ENCODE data around the gene ZNF438. TPM values are rescaled to one million over a fixed set of nuclear protein-coding genes. Genes with fewer than 3 reads are reported as not detected.

Gene ZNF438
- total and polyA plus RNA-seq, 3 experiments from 2014 or later: 2.9 to 4.2 (median 3.9) TPM

DNA sequence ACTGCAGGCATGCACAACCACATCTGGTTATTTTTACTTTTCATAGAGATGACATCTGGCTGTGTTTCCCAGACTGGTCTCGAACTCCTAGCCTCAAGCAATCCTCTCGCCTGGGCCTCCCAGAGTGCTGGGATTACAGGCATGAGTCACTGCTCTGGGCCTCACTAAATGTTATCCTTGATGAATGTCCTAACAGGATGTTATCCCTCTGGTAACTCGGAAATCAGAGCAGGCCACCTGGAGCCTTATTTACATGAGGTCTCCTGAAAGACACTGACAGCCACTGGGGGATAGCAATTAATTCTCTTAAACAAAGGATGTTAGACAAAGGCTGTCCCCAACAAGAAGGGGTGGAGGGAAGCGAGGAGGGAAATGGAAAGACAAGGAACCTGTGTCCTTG, 4.5 kb upstream of the ZNF438 start:
- Mint-ChIP-seq H3K4me1 (peaks cover 3 to 14% (median 14%) of the 10 kb centered on the region in 3 donors), H3K27me3 (no peaks in the 10 kb centered on the region), H3K27ac (no peak overlapping the region), H3K9me3 (no peaks in the 10 kb centered on the region), H3K4me3 (no peak overlapping the region), H3K36me3 (peaks cover 0 to 5% (median 2%) of the 10 kb centered on the region in 3 donors)
- Histone ChIP-seq H3K4me1 (ENCODE audit: insufficient read depth, low read length) (peaks cover 7% of the 10 kb centered on the region), H3K36me3 (ENCODE audit: insufficient read depth, low read length) (no peaks in the 10 kb centered on the region), H3K9me3 (ENCODE audit: low read length) (no peaks in the 10 kb centered on the region), H3K27ac (ENCODE audit: low read depth, low read length) (no peak overlapping the region), H3K4me3 (ENCODE audit: low read length) (no peak overlapping the region), H3K27me3 (ENCODE audit: insufficient read depth, low read length, poor library complexity, severe bottlenecking) (no peaks in the 10 kb centered on the region)
- no peak for DNase-seq
- ChIA-PET CTCF (no interaction called here), POLR2A (no interaction called here)

GRCh38 chr10:31035266-31035798, 3.7 kb upstream of the ZNF438 start:
- Mint-ChIP-seq H3K27ac (peak overlapping the region in 1 of 8 donors; percentile 7), H3K36me3 (peaks cover 0 to 5% (median 2%) of the 10 kb centered on the region in 3 donors), H3K27me3 (no peaks in the 10 kb centered on the region), H3K4me1 (peaks cover 8 to 21% (median 21%) of the 10 kb centered on the region in 3 donors), H3K9me3 (no peaks in the 10 kb centered on the region), H3K4me3 (peak overlapping the region in 1 of 7 donors; percentile 36)
- Histone ChIP-seq H3K36me3 (ENCODE audit: insufficient read depth, low read length) (no peaks in the 10 kb centered on the region), H3K4me3 (ENCODE audit: low read length) (no peak overlapping the region), H3K27me3 (ENCODE audit: insufficient read depth, low read length, poor library complexity, severe bottlenecking) (no peaks in the 10 kb centered on the region), H3K4me1 (ENCODE audit: insufficient read depth, low read length) (peaks cover 14% of the 10 kb centered on the region), H3K9me3 (ENCODE audit: low read length) (no peaks in the 10 kb centered on the region), H3K27ac (ENCODE audit: low read depth, low read length) (no peak overlapping the region)
- ChIA-PET POLR2A (no interaction called here), CTCF (no interaction called here)
- DNase-seq: no peak

DNA sequence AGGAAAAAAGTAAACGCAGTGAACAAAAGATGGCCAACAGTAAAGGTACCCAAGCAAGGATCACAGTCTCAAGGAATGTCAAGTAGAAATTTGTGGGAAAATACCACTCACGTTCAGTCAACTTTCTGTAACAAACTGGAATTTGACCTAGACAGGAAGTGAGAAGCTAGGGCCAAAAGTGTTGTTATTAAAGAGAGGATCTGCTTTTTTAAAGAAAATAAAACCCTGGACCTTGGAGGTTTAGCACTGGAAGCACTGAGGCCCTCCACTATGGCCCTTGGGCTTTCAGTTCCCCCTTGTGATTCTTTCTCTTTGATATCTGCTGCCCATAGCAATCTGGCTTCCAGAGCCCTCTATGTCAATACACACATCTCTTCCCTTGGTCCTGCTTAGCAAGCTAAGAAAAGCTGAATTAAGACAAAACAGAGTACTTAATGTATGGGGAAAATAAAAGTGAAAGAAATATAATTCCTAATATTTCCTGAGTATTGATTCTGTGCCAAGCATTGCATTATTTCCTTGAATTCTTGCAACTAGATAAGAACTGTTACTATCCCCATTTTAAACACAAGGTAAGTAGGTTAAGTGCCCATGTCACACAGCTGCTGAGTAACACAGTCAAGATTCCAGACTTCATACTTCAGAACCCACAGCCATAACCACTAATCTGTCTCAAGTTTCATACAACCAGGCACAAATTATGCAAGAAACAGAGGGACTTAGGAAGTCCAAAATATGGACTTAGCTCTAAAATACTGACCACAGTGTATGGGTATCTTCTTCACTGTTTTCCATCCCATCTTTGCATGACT, 2.6 kb upstream of the ZNF438 start:
- Histone ChIP-seq H3K9me3 (ENCODE audit: low read length) (no peaks in the 10 kb centered on the region), H3K4me3 (ENCODE audit: low read length) (no peak overlapping the region), H3K27ac (ENCODE audit: low read depth, low read length) (no peak overlapping the region), H3K36me3 (ENCODE audit: insufficient read depth, low read length) (no peaks in the 10 kb centered on the region), H3K27me3 (ENCODE audit: insufficient read depth, low read length, poor library complexity, severe bottlenecking) (no peaks in the 10 kb centered on the region), H3K4me1 (ENCODE audit: insufficient read depth, low read length) (peaks cover 14% of the 10 kb centered on the region)
- Mint-ChIP-seq H3K4me1 (peaks cover 12 to 24% (median 24%) of the 10 kb centered on the region in 3 donors), H3K27ac (peak overlapping the region in 1 of 8 donors; percentile 59), H3K36me3 (peaks cover 0 to 5% (median 2%) of the 10 kb centered on the region in 3 donors), H3K27me3 (no peaks in the 10 kb centered on the region), H3K9me3 (no peaks in the 10 kb centered on the region), H3K4me3 (peak overlapping the region in 1 of 7 donors; percentile 54)
- ChIA-PET POLR2A (no interaction called here), CTCF (no interaction called here)
- no peak for DNase-seq

- CTCF ChIA-PET: no interaction called here
- no peaks in the 10 kb centered on the region for H3K36me3 ChIP-seq (ENCODE audit: insufficient read depth, low read length)
- peak overlapping the region in 3 of 8 donors; percentile 43 to 99 (median 98) for H3K27ac Mint-ChIP-seq
- peaks cover 14% of the 10 kb centered on the region for H3K4me1 ChIP-seq (ENCODE audit: insufficient read depth, low read length)
- no peaks in the 10 kb centered on the region for H3K27me3 ChIP-seq (ENCODE audit: insufficient read depth, low read length, poor library complexity, severe bottlenecking)
- no peak overlapping the region for H3K4me3 ChIP-seq (ENCODE audit: low read length)
- peaks cover 12 to 26% (median 19%) of the 10 kb centered on the region in 3 donors for H3K4me1 Mint-ChIP-seq
- H3K27ac ChIP-seq (ENCODE audit: low read depth, low read length): no peak overlapping the region
- peak overlapping the region; percentile 83 to 95 (median 91) for H3K4me3 Mint-ChIP-seq
- no peak for DNase-seq
- H3K27me3 Mint-ChIP-seq: no peaks in the 10 kb centered on the region
- H3K36me3 Mint-ChIP-seq: peaks cover 0 to 5% (median 2%) of the 10 kb centered on the region in 3 donors
- POLR2A ChIA-PET: no interaction called here
- no peaks in the 10 kb centered on the region for H3K9me3 ChIP-seq (ENCODE audit: low read length)
- no peaks in the 10 kb centered on the region for H3K9me3 Mint-ChIP-seq
These were observed 1.5 kb upstream of the ZNF438 start for GRCh38 chr10:31033147-31033546.

- H3K27ac Mint-ChIP-seq: peak overlapping the region; percentile 94 to 99 (median 98)
- Histone ChIP-seq H3K9me3 (ENCODE audit: low read length) (no peaks in the 10 kb centered on the region), H3K36me3 (ENCODE audit: insufficient read depth, low read length) (no peaks in the 10 kb centered on the region), H3K4me1 (ENCODE audit: insufficient read depth, low read length) (peaks cover 14% of the 10 kb centered on the region), H3K27me3 (ENCODE audit: insufficient read depth, low read length, poor library complexity, severe bottlenecking) (no peaks in the 10 kb centered on the region), H3K4me3 (ENCODE audit: low read length) (peak overlapping the region; percentile 93), H3K27ac (ENCODE audit: low read depth, low read length) (peak overlapping the region; percentile 97)
- peak; percentile 88 to 95 (median 92) for DNase-seq
- H3K27me3 Mint-ChIP-seq: no peaks in the 10 kb centered on the region
- peak overlapping the region; percentile 83 to 95 (median 91) for H3K4me3 Mint-ChIP-seq
- peaks cover 12 to 26% (median 19%) of the 10 kb centered on the region in 3 donors for H3K4me1 Mint-ChIP-seq
- CTCF ChIA-PET: interaction anchor here (0.6 to 2.9 kb wide), 26 partner anchors 7 to 778 kb away, joined by 3 to 33 read pairs (median 4); partner anchors contain the start of gene MAP3K8
- POLR2A ChIA-PET: interaction anchor here (0.5 to 1.6 kb wide), 6 partner anchors 34 to 820 kb away, joined by 3 to 21 read pairs (median 4); partner anchors contain the start of gene ZEB1
- no peaks in the 10 kb centered on the region for H3K9me3 Mint-ChIP-seq
- H3K36me3 Mint-ChIP-seq: peaks cover 0 to 5% (median 0%) of the 10 kb centered on the region in 3 donors
These were observed 830 bp upstream of the ZNF438 start for GRCh38 chr10:31032258-31033132.

GRCh38 chr10:31031205-31031557, 484 bp downstream of the ZNF438 start:
- H3K9me3 Mint-ChIP-seq: no peaks in the 10 kb centered on the region
- peaks cover 12 to 26% (median 19%) of the 10 kb centered on the region in 3 donors for H3K4me1 Mint-ChIP-seq
- Histone ChIP-seq H3K36me3 (ENCODE audit: insufficient read depth, low read length) (no peaks in the 10 kb centered on the region), H3K9me3 (ENCODE audit: low read length) (no peaks in the 10 kb centered on the region), H3K27me3 (ENCODE audit: insufficient read depth, low read length, poor library complexity, severe bottlenecking) (no peaks in the 10 kb centered on the region), H3K4me1 (ENCODE audit: insufficient read depth, low read length) (peaks cover 14% of the 10 kb centered on the region), H3K4me3 (ENCODE audit: low read length) (peak overlapping the region; percentile 93), H3K27ac (ENCODE audit: low read depth, low read length) (peak overlapping the region; percentile 97)
- POLR2A ChIA-PET: interaction anchor here (1.6 kb wide), 1 partner anchor 246 kb away, joined by 21 read pairs; no protein-coding TSS in a partner anchor
- H3K27me3 Mint-ChIP-seq: no peaks in the 10 kb centered on the region
- H3K4me3 Mint-ChIP-seq: peak overlapping the region; percentile 83 to 95 (median 90)
- peak overlapping the region; percentile 94 to 99 (median 97) for H3K27ac Mint-ChIP-seq
- peaks cover 0 to 5% (median 0%) of the 10 kb centered on the region in 3 donors for H3K36me3 Mint-ChIP-seq
- CTCF ChIA-PET: interaction anchor here (0.8 to 2.9 kb wide), 17 partner anchors 9 to 779 kb away, joined by 3 to 33 read pairs (median 5); partner anchors contain the start of gene MAP3K8
- no peak for DNase-seq

DNA sequence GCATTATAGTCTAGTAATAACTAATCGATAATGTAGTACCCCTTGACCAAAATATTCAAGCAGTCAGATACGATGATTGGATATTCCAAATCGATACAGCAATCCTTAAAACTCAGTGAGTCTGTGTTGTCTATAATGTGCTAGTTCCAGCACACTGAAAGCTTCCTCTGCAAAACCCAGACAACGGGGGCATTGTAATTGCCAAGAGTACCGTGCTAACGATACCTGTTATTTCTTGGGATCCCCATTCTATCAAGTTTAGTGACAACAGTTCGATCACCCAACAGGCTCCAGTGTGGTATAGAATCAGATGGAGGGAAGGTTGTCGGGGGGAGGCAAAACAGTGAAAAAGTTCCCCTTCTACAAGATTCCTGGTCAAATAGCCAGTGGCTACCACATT, 865 bp downstream of the ZNF438 start:
- peaks cover 12 to 26% (median 19%) of the 10 kb centered on the region in 3 donors for H3K4me1 Mint-ChIP-seq
- no peaks in the 10 kb centered on the region for H3K9me3 ChIP-seq (ENCODE audit: low read length)
- H3K27ac Mint-ChIP-seq: peak overlapping the region in 7 of 8 donors; percentile 75 to 99 (median 98)
- no peaks in the 10 kb centered on the region for H3K27me3 ChIP-seq (ENCODE audit: insufficient read depth, low read length, poor library complexity, severe bottlenecking)
- H3K36me3 Mint-ChIP-seq: peaks cover 0 to 5% (median 0%) of the 10 kb centered on the region in 3 donors
- ChIA-PET POLR2A (no interaction called here), CTCF (interaction anchor here (2.0 to 2.9 kb wide), 4 partner anchors 23 to 460 kb away, joined by 7 to 33 read pairs (median 8); no protein-coding TSS in a partner anchor)
- DNase-seq: no peak
- peak overlapping the region; percentile 93 for H3K4me3 ChIP-seq (ENCODE audit: low read length)
- no peaks in the 10 kb centered on the region for H3K9me3 Mint-ChIP-seq
- H3K4me3 Mint-ChIP-seq: peak overlapping the region; percentile 69 to 95 (median 90)
- no peaks in the 10 kb centered on the region for H3K27me3 Mint-ChIP-seq
- H3K27ac ChIP-seq (ENCODE audit: low read depth, low read length): peak overlapping the region; percentile 97
- peaks cover 14% of the 10 kb centered on the region for H3K4me1 ChIP-seq (ENCODE audit: insufficient read depth, low read length)
- H3K36me3 ChIP-seq (ENCODE audit: insufficient read depth, low read length): no peaks in the 10 kb centered on the region

All from CD8-positive, alpha-beta memory T cell (primary cell).